Vagina (tissue), 2 donors: ENCODE results near the gene KRT17. TPM values are rescaled to one million over a fixed set of nuclear protein-coding genes. Genes with fewer than 3 reads are reported as not detected.
A peak's percentile ranks its signal among the peaks of the same experiment; 100 is the strongest.

ENCODE experiments used
- DNase-seq, 2 donors: peaks; one replicate each; pipeline ENCODE4 v3.0.0-alpha.2; 2017; ENCODE audit errors: extremely low spot score in 2 of 2
- H3K27ac ChIP-seq: fragments of 200-600 bp; sonication (generic); one replicate; pipeline ENCODE4 v1.5.1; 2019
- H3K27me3 ChIP-seq: fragments of 200-600 bp; sonication (generic); one replicate; pipeline ENCODE4 v1.5.1; 2019
- H3K36me3 ChIP-seq, 2 donors: fragments of 200-600 bp; sonication (generic); one replicate each; pipeline ENCODE4 v1.5.1; 2017 to 2019
- H3K4me1 ChIP-seq: fragments of 200-600 bp; sonication (generic); one replicate; pipeline ENCODE4 v1.5.1; 2019
- H3K4me3 ChIP-seq, 2 donors: fragments of 200-600 bp; sonication (generic); 1 replicate in 1 of 2; 2 replicates in 1 of 2; pipeline ENCODE4 v1.5.1; 2016 to 2019
- H3K9me3 ChIP-seq: fragments of 200-600 bp; sonication (generic); one replicate; pipeline ENCODE4 v1.5.1; 2019
- POLR2A ChIP-seq, 2 donors: fragments of 450-650 bp; IDR thresholded peaks; one replicate each; pipeline ENCODE4 v1.6.1; 2017; ENCODE audit warnings: antibody characterized with exemption in 2 of 2, mild to moderate bottlenecking in 2 of 2, moderate library complexity in 2 of 2
- POLR2AphosphoS5 ChIP-seq, 2 donors: sonication (generic); formaldehyde crosslinking; IDR thresholded peaks; one replicate each; pipeline ENCODE4 v1.9.0; 2017; ENCODE audit warnings: antibody characterized with exemption in 2 of 2, mild to moderate bottlenecking in 2 of 2, low read depth in 1 of 2; ENCODE audit not compliant: insufficient read depth in 1 of 2
- intact Hi-C: fragments of 100-400 bp; cut with DNase I; formaldehyde crosslinking; loops from one replicate; pipeline ENCODE4 v1.15.1; 2023
- total RNA-seq: library from RNA; depleted of rRNA; stranded (reverse); fragments of >200 nt; gene quantifications from one replicate; pipeline ENCODE4 v1.2.3, GENCODE V29; 2016
- TF ChIP-seq, protein P1 (sequence below), 3 experiments: fragments of 450-650 bp in 2 of 3; fragments of 200-600 bp in 1 of 3; sonication (generic) in 1 of 3; IDR thresholded peaks; one replicate each; pipeline ENCODE4 v1.5.1; 2017 to 2019; ENCODE audit warnings: antibody characterized with exemption in 3 of 3, mild to moderate bottlenecking in 2 of 3, moderate library complexity in 2 of 3

The KRT17 gene
- total RNA-seq, 1 donor from 2014 or later = 165 TPM

DNA sequence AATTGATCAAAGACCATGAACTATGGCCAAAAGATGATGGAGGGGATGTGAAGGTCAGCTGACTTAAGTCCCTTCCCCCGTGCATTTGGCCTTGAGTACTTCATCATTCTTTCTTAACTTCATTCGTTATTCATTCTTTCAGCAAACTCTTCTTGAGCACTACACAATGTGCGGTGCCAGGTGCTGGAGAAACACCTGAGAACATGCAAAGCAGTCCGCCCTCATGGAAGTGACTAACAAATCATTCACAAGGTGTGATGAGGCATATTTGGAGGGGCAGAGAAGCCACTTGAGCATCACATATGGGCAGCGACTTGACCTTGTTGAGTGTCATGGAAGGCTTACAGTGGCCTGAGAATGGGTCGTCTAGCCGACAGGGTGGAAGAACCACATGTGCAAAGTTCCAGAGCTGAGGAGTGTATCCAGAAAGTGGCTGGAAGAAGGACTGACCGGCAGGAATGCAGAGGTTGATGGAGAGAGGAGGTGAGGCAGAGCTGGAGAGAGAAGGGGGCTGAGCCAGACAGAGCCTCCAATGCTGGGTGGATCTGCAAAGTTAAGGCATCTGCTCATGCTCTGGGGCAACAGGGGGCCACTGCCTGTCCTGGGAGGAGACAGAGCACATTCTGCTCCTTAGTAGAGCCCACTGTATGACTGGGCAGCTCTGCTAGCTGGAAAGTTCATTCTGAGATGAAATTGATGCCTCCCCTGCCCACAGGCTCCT, 39.2 kb upstream of the KRT17 start:
- intact Hi-C loops = no loop called here
- H3K9me3 ChIP-seq = no peaks in the 10 kb centered on the region
- H3K36me3 ChIP-seq = no peaks in the 10 kb centered on the region
- DNase-seq = no peak
- peak overlapping the region; percentile 64 for H3K27ac ChIP-seq
- peaks cover 53% of the 10 kb centered on the region for H3K4me1 ChIP-seq
- no peaks in the 10 kb centered on the region for H3K27me3 ChIP-seq
- TF ChIP-seq POLR2AphosphoS5 (IDR thresholded peaks at IDR 0.05; ENCODE audit: insufficient read depth in 1 of 2, low read depth in 1 of 2) (no peak), POLR2A (IDR thresholded peaks at IDR 0.05) (no peak)
- TF ChIP-seq, protein P1, sequence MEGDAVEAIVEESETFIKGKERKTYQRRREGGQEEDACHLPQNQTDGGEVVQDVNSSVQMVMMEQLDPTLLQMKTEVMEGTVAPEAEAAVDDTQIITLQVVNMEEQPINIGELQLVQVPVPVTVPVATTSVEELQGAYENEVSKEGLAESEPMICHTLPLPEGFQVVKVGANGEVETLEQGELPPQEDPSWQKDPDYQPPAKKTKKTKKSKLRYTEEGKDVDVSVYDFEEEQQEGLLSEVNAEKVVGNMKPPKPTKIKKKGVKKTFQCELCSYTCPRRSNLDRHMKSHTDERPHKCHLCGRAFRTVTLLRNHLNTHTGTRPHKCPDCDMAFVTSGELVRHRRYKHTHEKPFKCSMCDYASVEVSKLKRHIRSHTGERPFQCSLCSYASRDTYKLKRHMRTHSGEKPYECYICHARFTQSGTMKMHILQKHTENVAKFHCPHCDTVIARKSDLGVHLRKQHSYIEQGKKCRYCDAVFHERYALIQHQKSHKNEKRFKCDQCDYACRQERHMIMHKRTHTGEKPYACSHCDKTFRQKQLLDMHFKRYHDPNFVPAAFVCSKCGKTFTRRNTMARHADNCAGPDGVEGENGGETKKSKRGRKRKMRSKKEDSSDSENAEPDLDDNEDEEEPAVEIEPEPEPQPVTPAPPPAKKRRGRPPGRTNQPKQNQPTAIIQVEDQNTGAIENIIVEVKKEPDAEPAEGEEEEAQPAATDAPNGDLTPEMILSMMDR (IDR thresholded peaks at IDR 0.05) = no peak
- H3K4me3 ChIP-seq = no peak overlapping the region

DNA sequence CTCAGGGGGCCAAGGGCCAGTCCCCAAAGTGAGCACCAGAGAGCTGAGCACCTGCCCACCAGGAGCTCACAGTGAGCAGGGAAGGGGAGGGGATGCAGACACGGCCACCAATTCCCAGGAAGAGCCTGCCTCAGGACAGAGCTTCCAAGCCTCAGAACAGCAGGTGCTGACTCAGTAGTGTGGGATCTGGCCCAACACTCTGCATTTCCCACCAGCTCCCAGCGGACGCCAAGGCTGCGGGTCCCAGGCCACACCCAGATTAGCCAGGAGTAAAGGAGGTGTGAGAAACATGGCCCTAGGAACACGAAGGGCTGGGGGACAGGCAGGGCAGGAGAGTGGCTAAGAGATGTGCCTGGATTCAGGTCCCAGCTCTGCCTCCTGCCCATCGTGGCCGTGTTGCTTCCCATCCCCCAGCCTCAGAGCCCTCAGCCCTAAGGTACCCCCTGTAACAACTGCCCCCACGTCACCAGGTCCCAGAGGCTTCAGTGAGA, 35.9 kb upstream of the KRT17 start:
- TF ChIP-seq POLR2A (IDR thresholded peaks at IDR 0.05) (no peak), POLR2AphosphoS5 (IDR thresholded peaks at IDR 0.05; ENCODE audit: insufficient read depth in 1 of 2, low read depth in 1 of 2) (no peak)
- TF ChIP-seq, protein P1 (IDR thresholded peaks at IDR 0.05) = no peak
- H3K27ac ChIP-seq = peak overlapping the region; percentile 85
- no peaks in the 10 kb centered on the region for H3K27me3 ChIP-seq
- H3K4me1 ChIP-seq = peaks cover 55% of the 10 kb centered on the region
- no peak for DNase-seq
- H3K36me3 ChIP-seq = no peaks in the 10 kb centered on the region
- H3K9me3 ChIP-seq = no peaks in the 10 kb centered on the region
- H3K4me3 ChIP-seq = no peak overlapping the region
- intact Hi-C loops = no loop called here

DNA sequence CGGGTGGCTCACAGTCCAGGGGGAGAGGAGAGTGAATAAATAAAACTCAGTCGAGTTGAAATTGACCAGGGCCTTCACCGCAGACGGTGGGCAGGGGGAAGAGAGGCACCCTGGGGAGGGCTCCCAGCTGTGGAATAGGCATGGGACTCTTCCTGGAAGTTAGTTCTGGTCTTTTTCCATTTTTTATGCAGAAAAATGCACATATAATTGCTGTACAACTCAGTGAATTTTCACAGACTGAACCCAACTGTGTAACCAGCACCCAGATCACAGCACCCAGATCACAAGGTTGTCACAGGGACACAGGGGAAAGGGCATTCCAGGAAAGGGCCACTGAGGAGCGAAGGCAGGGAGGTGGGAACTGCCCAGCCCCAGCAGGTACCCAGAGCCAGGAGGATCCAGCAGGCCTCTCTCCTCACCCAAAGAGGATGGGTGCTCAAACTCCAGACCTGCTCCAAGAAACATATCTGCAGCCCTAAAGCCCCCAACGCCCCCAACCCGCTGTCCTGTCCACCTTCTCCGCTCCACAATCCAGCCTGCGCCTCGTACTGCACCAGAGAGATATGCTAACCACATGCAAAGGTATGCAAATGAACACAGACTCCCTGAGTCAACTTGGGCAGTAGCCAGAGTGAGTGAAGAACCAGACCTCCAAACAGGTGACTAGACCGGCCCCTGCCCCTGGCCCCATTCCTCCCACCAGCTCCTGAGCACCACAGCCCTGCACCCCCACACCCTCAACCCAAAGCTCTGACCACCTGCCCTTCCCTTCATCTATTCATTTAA, 35.2 kb upstream of the KRT17 start:
- Histone ChIP-seq H3K36me3 (no peaks in the 10 kb centered on the region), H3K27me3 (no peaks in the 10 kb centered on the region), H3K27ac (peak overlapping the region; percentile 85), H3K4me1 (peaks cover 60% of the 10 kb centered on the region), H3K4me3 (no peak overlapping the region), H3K9me3 (no peaks in the 10 kb centered on the region)
- no peak for DNase-seq
- no peak for TF ChIP-seq POLR2A (IDR thresholded peaks at IDR 0.05)
- TF ChIP-seq POLR2AphosphoS5 (IDR thresholded peaks at IDR 0.05; ENCODE audit: insufficient read depth in 1 of 2, low read depth in 1 of 2) = no peak
- TF ChIP-seq, protein P1 (IDR thresholded peaks at IDR 0.05) = no peak
- intact Hi-C loops = loop anchor here (10.0 kb wide), 1 partner anchor 855 kb away; no protein-coding TSS in a partner anchor

DNA sequence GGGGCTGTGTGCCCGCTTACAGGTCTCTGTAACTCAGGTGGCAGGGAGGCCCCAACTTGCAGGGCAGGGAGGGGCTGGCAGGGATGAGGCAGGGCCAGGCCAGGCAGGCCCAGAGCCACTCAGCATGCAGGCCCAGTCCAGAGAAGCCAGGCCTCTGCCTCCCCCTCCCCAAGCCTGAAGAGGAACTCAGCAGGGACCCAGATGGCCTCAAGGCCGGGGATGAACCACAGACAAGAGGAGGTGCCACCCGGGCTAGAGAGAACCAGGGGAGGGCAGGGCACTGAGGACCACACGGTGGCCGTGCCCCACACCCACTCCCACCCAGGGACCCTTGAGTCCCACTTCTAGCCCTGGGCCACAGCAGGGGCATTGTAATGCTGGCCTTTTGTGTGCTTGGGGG, 34.5 kb upstream of the KRT17 start:
- peaks cover 61% of the 10 kb centered on the region for H3K4me1 ChIP-seq

DNA sequence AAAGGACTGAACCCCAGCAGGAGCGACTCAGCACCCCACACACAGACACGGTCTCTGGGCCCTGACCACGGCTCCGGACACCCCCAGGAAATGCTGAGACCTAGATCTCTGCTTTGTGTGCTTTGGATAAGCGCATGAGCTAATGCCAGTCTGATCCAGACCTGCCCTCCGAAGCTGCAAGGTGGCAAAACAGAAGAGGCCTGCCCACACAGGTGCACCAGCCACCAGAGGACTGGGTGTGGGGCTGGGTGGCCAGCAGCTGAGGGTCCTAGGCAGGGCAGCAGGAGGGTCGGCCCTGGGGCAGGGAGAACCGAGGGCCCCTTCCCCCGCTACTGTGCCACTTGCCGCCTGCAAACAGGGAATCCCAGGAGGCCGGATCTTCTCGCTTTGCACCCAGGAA, 33.6 kb upstream of the KRT17 start:
- Histone ChIP-seq H3K36me3 (no peaks in the 10 kb centered on the region), H3K4me3 (no peak overlapping the region), H3K27me3 (no peaks in the 10 kb centered on the region), H3K4me1 (peaks cover 55% of the 10 kb centered on the region), H3K9me3 (no peaks in the 10 kb centered on the region), H3K27ac (peak overlapping the region; percentile 85)
- DNase-seq = no peak
- TF ChIP-seq, protein P1 (IDR thresholded peaks at IDR 0.05) = no peak
- no peak for TF ChIP-seq POLR2AphosphoS5 (IDR thresholded peaks at IDR 0.05; ENCODE audit: insufficient read depth in 1 of 2, low read depth in 1 of 2)
- no peak for TF ChIP-seq POLR2A (IDR thresholded peaks at IDR 0.05)
- intact Hi-C loops = loop anchor here (10.0 kb wide), 1 partner anchor 853 kb away; no protein-coding TSS in a partner anchor

More for the DNA sequence above, 34.5 kb upstream of the KRT17 start:
- DNase-seq = no peak
- Histone ChIP-seq H3K4me3 (no peak overlapping the region), H3K9me3 (no peaks in the 10 kb centered on the region), H3K27me3 (no peaks in the 10 kb centered on the region), H3K36me3 (no peaks in the 10 kb centered on the region), H3K27ac (peak overlapping the region; percentile 85)
- intact Hi-C loops = loop anchor here (10.0 kb wide), 1 partner anchor 854 kb away; no protein-coding TSS in a partner anchor
- TF ChIP-seq POLR2AphosphoS5 (IDR thresholded peaks at IDR 0.05; ENCODE audit: insufficient read depth in 1 of 2, low read depth in 1 of 2) = no peak
